Stimulated activated CD4-positive, alpha-beta T cell treated with anti-CD3 and anti-CD28 coated beads, Interleukin-12 subunit alpha, Interleukin-12 subunit beta, amount 100 ng/mL, for 4 hours (primary cell): ENCODE results near the gene C16orf74.

ENCODE experiments used
- DNase-seq: peaks from one replicate; pipeline ENCODE4 v3.0.0-alpha.2; 2020

The C16orf74 gene

GRCh38 chr16:85746460-85747215, 4.3 kb downstream of the C16orf74 start:
- DNase-seq: no peak

- DNase-seq: no peak
These were observed 11.8 kb downstream of the C16orf74 start for GRCh38 chr16:85738923-85739715.

- DNase-seq: no peak
These were observed 14.0 kb downstream of the C16orf74 start for GRCh38 chr16:85736921-85737320.

GRCh38 chr16:85735946-85736345, 14.9 kb downstream of the C16orf74 start:
- no peak for DNase-seq

- DNase-seq: no peak
These were observed 15.7 kb downstream of the C16orf74 start for GRCh38 chr16:85735225-85735635.

GRCh38 chr16:85734311-85735017, 16.4 kb downstream of the C16orf74 start:
- DNase-seq: no peak

- no peak for DNase-seq
These were observed 17.1 kb downstream of the C16orf74 start for GRCh38 chr16:85733839-85734170.

GRCh38 chr16:85733155-85733838, 17.6 kb downstream of the C16orf74 start:
- DNase-seq: no peak

GRCh38 chr16:85731179-85731578, 19.7 kb downstream of the C16orf74 start:
- no peak for DNase-seq

GRCh38 chr16:85730186-85730465, 20.8 kb downstream of the C16orf74 start:
- DNase-seq: no peak

- DNase-seq: no peak
These were observed 21.3 kb downstream of the C16orf74 start for GRCh38 chr16:85729452-85730185.

- DNase-seq: no peak
These were observed 22.0 kb downstream of the C16orf74 start for GRCh38 chr16:85728879-85729278.

GRCh38 chr16:85724936-85725335, 26.0 kb downstream of the C16orf74 start:
- no peak for DNase-seq

- no peak for DNase-seq
These were observed 26.6 kb downstream of the C16orf74 start for GRCh38 chr16:85724126-85724879.

GRCh38 chr16:85722128-85722893, 28.6 kb downstream of the C16orf74 start:
- no peak for DNase-seq

GRCh38 chr16:85720302-85720637, 30.6 kb downstream of the C16orf74 start:
- DNase-seq: no peak

GRCh38 chr16:85719605-85720301, 31.1 kb downstream of the C16orf74 start:
- no peak for DNase-seq

- DNase-seq: no peak
These were observed 32.2 kb downstream of the C16orf74 start for GRCh38 chr16:85718682-85719081.

GRCh38 chr16:85718153-85718477, 32.8 kb downstream of the C16orf74 start:
- no peak for DNase-seq

- peak; percentile 45 for DNase-seq
These were observed 33.3 kb downstream of the C16orf74 start for GRCh38 chr16:85717393-85718152.
